HG03565 (cell line): ENCODE measurements around the gene VAV2.
A peak's percentile ranks its signal among the peaks of the same experiment; 100 is the strongest.

Source experiments
- ATAC-seq: cut with Tn5 transposase; IDR thresholded peaks from one replicate; pipeline ENCODE4 v1.9.1; 2021; ENCODE audit warnings: mild to moderate bottlenecking, moderate library complexity; ENCODE audit not compliant: unreplicated experiment

The VAV2 gene

GRCh38 chr9:133810556-133811195 is 181.4 kb downstream of the VAV2 start:
- ATAC-seq = no peak

GRCh38 chr9:133809335-133809734 is 182.8 kb downstream of the VAV2 start:
- no peak for ATAC-seq

- ATAC-seq = no peak
These were observed 184.3 kb downstream of the VAV2 start for GRCh38 chr9:133807818-133808217.

GRCh38 chr9:133807037-133807436 is 185.1 kb downstream of the VAV2 start:
- no peak for ATAC-seq

- no peak for ATAC-seq
These were observed 185.5 kb downstream of the VAV2 start for GRCh38 chr9:133806623-133807010.

GRCh38 chr9:133805876-133806622 is 186.1 kb downstream of the VAV2 start:
- ATAC-seq = no peak

- no peak for ATAC-seq
These were observed 187.9 kb downstream of the VAV2 start for GRCh38 chr9:133804199-133804598.

GRCh38 chr9:133803745-133804144 is 188.4 kb downstream of the VAV2 start:
- ATAC-seq = no peak

- ATAC-seq = no peak
These were observed 189.0 kb downstream of the VAV2 start for GRCh38 chr9:133803028-133803585.

- no peak for ATAC-seq
These were observed 190.4 kb downstream of the VAV2 start for GRCh38 chr9:133801739-133802138.

GRCh38 chr9:133800266-133800665 is 191.9 kb downstream of the VAV2 start:
- no peak for ATAC-seq

- ATAC-seq = no peak
These were observed 192.4 kb downstream of the VAV2 start for GRCh38 chr9:133799716-133800115.

- no peak for ATAC-seq
These were observed 193.0 kb downstream of the VAV2 start for GRCh38 chr9:133799106-133799505.

GRCh38 chr9:133798160-133798559 is 194.0 kb downstream of the VAV2 start:
- no peak for ATAC-seq

- ATAC-seq = no peak
These were observed 194.6 kb downstream of the VAV2 start for GRCh38 chr9:133797406-133798105.

GRCh38 chr9:133796562-133796961 is 195.6 kb downstream of the VAV2 start:
- ATAC-seq = no peak

GRCh38 chr9:133795049-133795448 is 197.1 kb downstream of the VAV2 start:
- ATAC-seq = no peak

GRCh38 chr9:133794016-133794760 is 197.9 kb downstream of the VAV2 start:
- ATAC-seq = no peak

- ATAC-seq = no peak
These were observed 198.7 kb downstream of the VAV2 start for GRCh38 chr9:133793471-133793870.

- peak; percentile 48 for ATAC-seq
These were observed 199.2 kb downstream of the VAV2 start for GRCh38 chr9:133792721-133793470.
